Measurements from ENCODE around the gene KIF17. TPM values are rescaled to one million over a fixed set of nuclear protein-coding genes. Genes with fewer than 3 reads are reported as not detected.

KIF17 gene
- total RNA-seq, 1 donor from 2014 or later, result 2.2 TPM

DNA sequence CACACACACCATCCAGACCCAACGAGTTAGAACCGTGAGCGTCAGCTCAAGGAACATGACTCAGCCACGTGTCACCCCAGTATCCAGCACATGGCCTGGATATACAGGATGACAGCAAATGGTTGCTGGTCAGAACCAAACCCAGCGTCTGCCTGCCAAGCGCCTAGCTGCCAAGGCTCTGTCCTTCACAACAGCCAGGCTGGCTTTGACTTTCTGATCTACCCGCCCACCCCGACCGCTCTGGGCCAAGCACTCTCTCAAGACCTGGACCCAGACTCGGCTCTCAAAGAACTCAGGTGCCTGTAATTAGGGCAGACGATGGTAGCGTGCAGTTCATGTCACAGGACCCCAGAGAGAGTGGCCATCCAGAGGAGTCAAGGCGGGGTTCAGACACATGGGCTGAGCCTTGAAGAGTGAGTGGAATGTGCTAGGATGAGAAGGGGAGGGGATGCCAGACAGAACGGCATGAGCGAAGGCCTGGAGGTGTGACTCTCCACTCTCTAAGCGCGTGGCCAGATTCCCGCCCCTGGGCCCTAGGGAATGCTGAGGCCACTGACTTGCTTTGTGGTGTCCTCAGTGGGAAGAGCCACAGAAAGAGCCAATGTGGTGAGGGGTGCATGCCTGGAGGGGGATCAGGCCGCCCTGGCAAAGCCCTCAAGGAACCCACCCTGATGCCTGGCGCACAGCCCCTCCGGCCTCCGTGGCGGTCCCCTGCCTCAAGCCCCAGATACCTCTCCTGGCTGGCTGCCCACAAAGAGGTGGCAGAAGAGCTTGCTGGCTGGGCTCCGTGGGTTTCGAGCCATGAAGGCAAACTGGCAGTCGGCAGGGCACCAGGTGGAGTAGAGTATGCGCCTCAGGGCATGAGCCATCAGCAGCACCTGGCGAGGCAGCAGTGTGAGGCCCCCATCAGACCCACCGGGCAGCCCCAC lies 7.6 kb upstream of the KIF17 start:
- Mint-ChIP-seq H3K9me3 (no peaks in the 10 kb centered on the region), H3K4me1 (peaks cover 16% of the 10 kb centered on the region), H3K27me3 (ENCODE audit: insufficient read depth, low read depth) (peaks cover 11% of the 10 kb centered on the region), H3K27ac (peak overlapping the region; percentile 21), H3K36me3 (no peaks in the 10 kb centered on the region), H3K4me3 (no peak overlapping the region)
- no peak overlapping the region for H3K4me2 ChIP-seq
- no peak overlapping the region for H2AFZ ChIP-seq (replicated peaks)
- no peak overlapping the region for H3K9ac ChIP-seq
- H4K20me1 ChIP-seq (ENCODE audit: low read depth), result peaks cover 18% of the 10 kb centered on the region
- no peaks in the 10 kb centered on the region for H3K79me2 ChIP-seq (ENCODE audit: low read depth)
- TF ChIP-seq, protein P1, sequence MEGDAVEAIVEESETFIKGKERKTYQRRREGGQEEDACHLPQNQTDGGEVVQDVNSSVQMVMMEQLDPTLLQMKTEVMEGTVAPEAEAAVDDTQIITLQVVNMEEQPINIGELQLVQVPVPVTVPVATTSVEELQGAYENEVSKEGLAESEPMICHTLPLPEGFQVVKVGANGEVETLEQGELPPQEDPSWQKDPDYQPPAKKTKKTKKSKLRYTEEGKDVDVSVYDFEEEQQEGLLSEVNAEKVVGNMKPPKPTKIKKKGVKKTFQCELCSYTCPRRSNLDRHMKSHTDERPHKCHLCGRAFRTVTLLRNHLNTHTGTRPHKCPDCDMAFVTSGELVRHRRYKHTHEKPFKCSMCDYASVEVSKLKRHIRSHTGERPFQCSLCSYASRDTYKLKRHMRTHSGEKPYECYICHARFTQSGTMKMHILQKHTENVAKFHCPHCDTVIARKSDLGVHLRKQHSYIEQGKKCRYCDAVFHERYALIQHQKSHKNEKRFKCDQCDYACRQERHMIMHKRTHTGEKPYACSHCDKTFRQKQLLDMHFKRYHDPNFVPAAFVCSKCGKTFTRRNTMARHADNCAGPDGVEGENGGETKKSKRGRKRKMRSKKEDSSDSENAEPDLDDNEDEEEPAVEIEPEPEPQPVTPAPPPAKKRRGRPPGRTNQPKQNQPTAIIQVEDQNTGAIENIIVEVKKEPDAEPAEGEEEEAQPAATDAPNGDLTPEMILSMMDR (IDR thresholded peaks at IDR 0.05), result no peak
- TF ChIP-seq EZH2phosphoT487 (IDR thresholded peaks at IDR 0.05), result no peak
- TF ChIP-seq EZH2 (IDR thresholded peaks at IDR 0.05), result no peak
- peaks cover 17% of the 10 kb centered on the region for H3K27me3 ChIP-seq
- no peak for DNase-seq (ENCODE audit: low spot score)
- H3K27ac ChIP-seq, result no peak overlapping the region
- H3K9me3 ChIP-seq (ENCODE audit: low read depth), result no peaks in the 10 kb centered on the region
- no peaks in the 10 kb centered on the region for H3K36me3 ChIP-seq
- peaks cover 19% of the 10 kb centered on the region for H3K4me1 ChIP-seq
- no peaks in the 10 kb centered on the region for H3F3A ChIP-seq (ENCODE audit: low read depth)
- H3K4me3 ChIP-seq, result no peak overlapping the region

DNA sequence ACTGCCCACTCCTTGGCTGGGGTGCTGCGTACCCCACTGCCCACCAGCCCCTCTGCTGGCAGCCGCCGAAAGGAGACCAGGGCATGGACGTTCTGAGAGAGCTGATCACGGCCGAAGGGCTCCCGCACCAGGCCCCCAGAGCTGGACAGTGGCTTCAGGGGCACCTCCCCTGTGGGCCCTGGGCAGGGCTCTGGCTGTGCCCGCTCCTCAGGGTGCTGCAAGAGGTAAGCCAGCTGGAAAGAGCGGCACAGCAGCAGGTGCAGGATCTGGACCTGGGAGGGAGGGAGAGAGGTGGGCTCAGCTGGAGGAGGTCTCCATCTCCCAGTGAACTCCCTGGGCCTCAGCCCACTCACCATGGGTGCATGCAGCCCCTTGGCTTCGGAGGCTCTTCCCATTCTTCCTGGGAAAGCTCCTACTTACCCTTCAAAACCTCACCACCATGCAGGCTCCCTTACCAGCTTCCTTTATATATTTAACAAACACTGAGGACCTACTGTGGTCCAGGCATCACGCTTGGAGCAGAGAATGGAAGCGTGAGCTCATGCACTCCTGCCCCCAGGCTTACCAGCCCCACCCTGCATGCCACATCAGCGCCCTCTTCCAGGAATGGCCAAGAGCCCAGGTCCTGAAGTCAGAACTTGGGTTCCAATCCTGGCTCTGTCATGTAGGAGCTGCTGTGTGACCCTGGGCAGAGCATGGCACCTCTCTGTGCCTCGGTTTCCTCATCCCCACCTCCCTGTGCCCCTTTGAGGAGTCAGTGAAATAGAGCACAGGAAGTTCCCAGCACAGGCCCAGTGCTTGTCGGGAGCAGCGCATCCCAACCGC lies 6.8 kb upstream of the KIF17 start:
- TF ChIP-seq, protein P1 (IDR thresholded peaks at IDR 0.05), result no peak
- TF ChIP-seq EZH2 (IDR thresholded peaks at IDR 0.05) (no peak), EZH2phosphoT487 (IDR thresholded peaks at IDR 0.05) (no peak)
- Mint-ChIP-seq H3K36me3 (no peaks in the 10 kb centered on the region), H3K27ac (peak overlapping the region; percentile 21), H3K4me3 (no peak overlapping the region), H3K27me3 (ENCODE audit: insufficient read depth, low read depth) (peaks cover 7% of the 10 kb centered on the region), H3K4me1 (peaks cover 9% of the 10 kb centered on the region), H3K9me3 (no peaks in the 10 kb centered on the region)
- H2AFZ ChIP-seq (replicated peaks), result no peak overlapping the region
- peaks cover 14% of the 10 kb centered on the region for H4K20me1 ChIP-seq (ENCODE audit: low read depth)
- no peak overlapping the region for H3K27ac ChIP-seq
- DNase-seq (ENCODE audit: low spot score), result no peak
- H3K36me3 ChIP-seq, result no peaks in the 10 kb centered on the region
- H3K9me3 ChIP-seq (ENCODE audit: low read depth), result no peaks in the 10 kb centered on the region
- no peak overlapping the region for H3K4me2 ChIP-seq
- H3K9ac ChIP-seq, result no peak overlapping the region
- H3F3A ChIP-seq (ENCODE audit: low read depth), result no peaks in the 10 kb centered on the region
- H3K4me3 ChIP-seq, result no peak overlapping the region
- H3K27me3 ChIP-seq, result peaks cover 16% of the 10 kb centered on the region
- no peaks in the 10 kb centered on the region for H3K79me2 ChIP-seq (ENCODE audit: low read depth)
- H3K4me1 ChIP-seq, result peaks cover 10% of the 10 kb centered on the region

DNA sequence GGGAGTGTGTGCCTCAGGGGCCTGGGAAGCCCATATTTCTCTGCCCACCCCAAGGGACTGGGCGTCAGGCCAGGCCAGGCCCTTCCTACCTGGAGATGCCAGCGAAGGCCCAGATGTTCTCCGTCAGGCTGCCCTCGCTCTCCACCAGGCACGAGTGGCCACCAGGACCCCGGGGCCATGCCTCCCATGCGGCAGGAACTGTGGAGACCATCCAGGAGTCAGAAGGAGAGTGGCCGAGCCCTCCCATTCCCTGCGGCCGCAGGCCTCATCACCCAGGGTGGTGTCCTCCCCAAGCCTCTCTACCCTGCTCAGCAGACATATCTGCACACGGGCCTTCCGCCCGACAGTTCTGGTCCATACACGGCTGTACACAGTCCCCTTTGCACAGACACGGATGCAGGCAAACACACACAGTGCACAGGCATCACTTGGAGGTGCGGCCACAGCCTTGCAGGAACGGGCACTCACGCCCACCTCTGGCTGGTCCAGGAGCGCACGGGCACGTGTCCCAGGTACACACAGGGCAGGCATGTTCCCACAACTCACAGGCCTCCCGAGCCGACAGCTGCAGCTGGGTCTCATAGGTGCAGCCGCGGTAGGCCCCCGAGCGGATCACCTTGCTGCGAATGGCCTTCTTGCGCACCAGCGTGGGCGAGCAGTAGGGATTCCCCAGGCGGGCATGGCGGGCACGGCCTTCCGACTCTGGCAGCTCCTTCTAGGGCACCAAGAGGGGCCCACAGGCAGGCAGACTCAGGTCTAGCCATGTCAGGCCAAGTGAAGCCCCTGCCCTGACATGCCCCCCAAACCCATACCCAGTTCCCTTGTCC lies 5.9 kb upstream of the KIF17 start:
- Histone ChIP-seq H4K20me1 (ENCODE audit: low read depth) (peaks cover 6% of the 10 kb centered on the region), H3K27me3 (peaks cover 16% of the 10 kb centered on the region), H3F3A (ENCODE audit: low read depth) (no peaks in the 10 kb centered on the region), H3K4me2 (no peak overlapping the region), H3K4me1 (peaks cover 7% of the 10 kb centered on the region), H3K27ac (no peak overlapping the region), H3K36me3 (no peaks in the 10 kb centered on the region), H3K79me2 (ENCODE audit: low read depth) (no peaks in the 10 kb centered on the region), H3K9me3 (ENCODE audit: low read depth) (no peaks in the 10 kb centered on the region), H3K9ac (no peak overlapping the region), H3K4me3 (no peak overlapping the region), H2AFZ (replicated peaks) (no peak overlapping the region)
- Mint-ChIP-seq H3K36me3 (no peaks in the 10 kb centered on the region), H3K4me1 (peaks cover 11% of the 10 kb centered on the region), H3K27ac (no peak overlapping the region), H3K27me3 (ENCODE audit: insufficient read depth, low read depth) (peaks cover 8% of the 10 kb centered on the region), H3K9me3 (no peaks in the 10 kb centered on the region), H3K4me3 (no peak overlapping the region)
- TF ChIP-seq EZH2 (IDR thresholded peaks at IDR 0.05), result no peak
- TF ChIP-seq, protein P1 (IDR thresholded peaks at IDR 0.05), result no peak
- TF ChIP-seq EZH2phosphoT487 (IDR thresholded peaks at IDR 0.05), result no peak
- no peak for DNase-seq (ENCODE audit: low spot score)

Measured in neural progenitor cell (in vitro differentiated cells).